Activated naive CD8-positive, alpha-beta T cell (primary cell): ENCODE data around the gene ATXN7L1.

Experiments
- H3K27ac Mint-ChIP-seq: one replicate; pipeline ENCODE4 v1.8.0; 2021; ENCODE audit warnings: mixed read lengths
- H3K27me3 Mint-ChIP-seq: one replicate; pipeline ENCODE4 v1.8.0; 2021; ENCODE audit warnings: mixed read lengths
- H3K36me3 Mint-ChIP-seq: one replicate; pipeline ENCODE4 v1.8.0; 2021; ENCODE audit warnings: mixed read lengths
- H3K4me1 Mint-ChIP-seq: one replicate; pipeline ENCODE4 v1.8.0; 2021; ENCODE audit warnings: low read depth, mixed read lengths
- H3K4me3 Mint-ChIP-seq: one replicate; pipeline ENCODE4 v1.8.0; 2021; ENCODE audit warnings: mild to moderate bottlenecking, mixed read lengths
- H3K9me3 Mint-ChIP-seq: one replicate; pipeline ENCODE4 v1.8.0; 2021; ENCODE audit warnings: low read depth, mixed read lengths

The ATXN7L1 gene

DNA sequence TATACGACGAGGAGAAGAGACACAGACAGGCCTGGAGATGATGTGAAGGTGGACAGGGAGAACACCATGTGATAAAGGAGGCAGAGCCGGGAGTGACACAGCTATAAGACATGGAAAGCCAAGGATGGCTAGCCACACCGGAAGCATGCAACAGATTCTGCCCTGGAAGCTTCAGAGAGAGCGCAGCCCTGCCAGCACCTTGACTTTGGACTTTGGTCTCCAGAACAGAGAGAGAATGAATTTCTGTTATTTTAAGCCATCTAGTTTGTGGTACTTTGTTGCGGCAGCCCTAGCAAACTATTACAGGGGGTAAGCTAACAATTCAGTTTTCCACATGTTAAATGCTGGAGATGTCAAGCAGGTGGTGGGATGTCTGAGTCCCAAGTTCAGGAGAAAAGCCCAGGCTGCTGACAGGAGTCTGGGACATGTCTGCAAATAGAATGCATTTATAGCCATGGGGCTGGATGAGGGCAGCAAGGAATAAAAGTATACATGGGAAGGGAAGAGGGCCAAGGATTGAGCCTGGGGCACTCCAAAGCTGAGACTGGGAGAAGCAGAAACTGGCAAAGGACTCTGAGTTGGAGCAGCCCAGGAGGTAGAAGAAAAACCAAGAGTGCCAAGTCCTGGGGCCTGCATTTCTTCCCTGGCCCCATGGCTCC, 65.1 kb downstream of the ATXN7L1 start:
- peaks cover 9% of the 10 kb centered on the region for H3K36me3 Mint-ChIP-seq
- H3K9me3 Mint-ChIP-seq: no peaks in the 10 kb centered on the region
- peaks cover 48% of the 10 kb centered on the region for H3K4me1 Mint-ChIP-seq
- H3K27ac Mint-ChIP-seq: peak overlapping the region; percentile 81
- no peaks in the 10 kb centered on the region for H3K27me3 Mint-ChIP-seq
- no peak overlapping the region for H3K4me3 Mint-ChIP-seq

- Mint-ChIP-seq H3K36me3 (peaks cover 9% of the 10 kb centered on the region), H3K9me3 (no peaks in the 10 kb centered on the region), H3K4me1 (peaks cover 56% of the 10 kb centered on the region), H3K4me3 (no peak overlapping the region), H3K27me3 (no peaks in the 10 kb centered on the region), H3K27ac (peak overlapping the region; percentile 81)
Observed at GRCh38 chr7:105810556-105810955, 65.8 kb downstream of the ATXN7L1 start.

DNA sequence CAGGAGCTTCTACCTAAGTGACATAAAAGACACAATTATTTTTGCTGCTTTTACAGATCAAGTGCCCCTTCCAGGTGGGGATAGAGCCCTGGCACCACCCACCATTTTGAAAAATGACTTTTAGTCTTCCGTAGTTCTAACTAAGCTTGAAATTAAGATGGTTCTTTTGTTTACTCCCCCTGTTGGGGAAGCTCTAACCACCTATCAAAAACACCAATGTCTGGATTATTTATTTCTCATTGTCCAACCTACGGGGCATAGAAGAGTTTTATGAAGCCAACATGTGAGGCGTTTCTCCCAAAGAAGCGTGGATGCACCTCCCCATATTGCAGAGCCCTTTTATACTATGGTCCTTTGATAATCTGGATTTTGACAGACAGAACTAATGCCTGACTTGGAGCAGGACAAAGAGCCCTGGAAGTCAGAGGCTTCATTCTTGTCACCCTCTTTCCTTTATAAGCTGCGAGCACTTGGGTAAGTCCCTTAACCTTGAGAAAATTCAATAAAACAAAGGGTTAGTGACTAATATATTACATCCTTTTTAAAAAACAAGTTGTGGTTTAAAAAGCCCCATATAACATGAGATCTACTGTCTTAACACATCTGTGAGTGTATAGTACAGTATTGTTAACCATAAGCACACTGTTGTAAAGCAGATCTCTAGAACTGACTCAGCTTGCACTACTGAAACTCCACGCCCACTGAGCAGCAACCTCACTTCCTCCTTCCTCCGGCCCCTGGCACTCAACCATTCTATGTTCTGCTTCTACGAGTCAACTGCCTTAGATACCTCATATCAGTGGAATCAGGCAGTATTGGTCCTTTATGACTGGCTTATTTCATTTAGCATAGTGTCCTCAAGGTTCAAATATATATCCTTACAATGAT, 67.5 kb downstream of the ATXN7L1 start:
- Mint-ChIP-seq H3K27me3 (no peaks in the 10 kb centered on the region), H3K36me3 (peaks cover 9% of the 10 kb centered on the region), H3K27ac (peak overlapping the region; percentile 89), H3K4me1 (peaks cover 63% of the 10 kb centered on the region), H3K9me3 (no peaks in the 10 kb centered on the region), H3K4me3 (peak overlapping the region; percentile 78)

GRCh38 chr7:105808209-105808608, 68.2 kb downstream of the ATXN7L1 start:
- Mint-ChIP-seq H3K27ac (peak overlapping the region; percentile 89), H3K27me3 (no peaks in the 10 kb centered on the region), H3K36me3 (peaks cover 7% of the 10 kb centered on the region), H3K4me3 (peak overlapping the region; percentile 78), H3K9me3 (no peaks in the 10 kb centered on the region), H3K4me1 (peaks cover 63% of the 10 kb centered on the region)

DNA sequence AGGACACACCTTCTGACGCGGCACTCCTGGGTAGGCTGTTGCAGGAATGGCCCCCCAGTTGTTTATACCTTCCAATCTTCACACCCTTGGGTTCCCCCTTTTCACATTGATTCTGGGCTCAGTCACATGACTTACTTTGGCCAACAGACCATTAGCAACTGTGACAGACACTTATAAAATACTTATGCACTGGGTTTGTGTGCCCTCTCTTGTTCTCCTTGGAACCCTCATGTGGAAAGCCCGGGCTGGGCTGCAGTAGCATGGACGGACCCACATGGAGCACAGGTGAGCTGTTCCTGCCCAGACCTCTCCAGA, 69.0 kb downstream of the ATXN7L1 start:
- H3K4me3 Mint-ChIP-seq: peak overlapping the region; percentile 17

DNA sequence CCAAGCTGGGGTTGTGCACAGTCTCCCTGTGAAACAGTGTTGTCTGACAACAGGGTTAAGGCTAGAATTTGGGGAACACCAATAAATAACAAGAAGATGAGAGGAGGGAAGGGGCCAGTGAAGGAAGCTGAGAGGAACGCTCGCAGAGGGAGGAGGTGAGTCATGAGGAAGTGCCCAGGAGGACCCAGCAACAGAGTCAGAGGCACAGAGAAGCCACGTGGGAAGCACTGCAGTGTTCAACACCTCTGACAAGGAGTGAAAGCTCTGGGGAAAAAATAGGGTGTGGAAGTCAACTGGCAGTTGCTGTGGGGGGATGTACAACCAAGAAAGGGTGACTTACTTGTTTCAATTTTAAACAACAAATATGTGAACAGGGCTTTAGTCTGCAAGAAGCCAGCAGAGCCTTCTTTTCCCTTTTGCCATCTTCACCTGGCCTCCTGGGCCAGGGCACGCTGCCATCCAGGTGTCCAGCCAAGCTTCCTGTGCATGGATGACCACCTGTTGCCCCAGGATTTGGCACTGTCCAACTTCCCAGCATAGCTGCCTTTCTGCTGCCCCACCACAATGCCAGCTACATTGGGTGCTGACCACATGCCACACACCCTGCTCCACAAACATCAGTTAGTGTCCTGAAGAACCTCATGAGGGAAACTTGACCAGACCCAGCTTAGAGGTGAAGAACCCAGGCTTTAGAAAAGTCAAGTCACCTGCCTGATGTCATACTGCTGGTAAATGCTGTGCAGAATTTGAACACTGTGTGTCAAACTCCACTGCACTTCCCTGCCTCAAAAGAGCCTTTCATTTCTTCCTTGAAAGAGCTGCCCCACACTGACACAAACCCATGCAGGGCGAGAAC, 69.6 kb downstream of the ATXN7L1 start:
- Mint-ChIP-seq H3K27me3 (no peaks in the 10 kb centered on the region), H3K27ac (peak overlapping the region; percentile 81), H3K4me3 (peak overlapping the region; percentile 71), H3K4me1 (peaks cover 63% of the 10 kb centered on the region), H3K36me3 (peaks cover 5% of the 10 kb centered on the region), H3K9me3 (no peaks in the 10 kb centered on the region)

More for the DNA sequence above, 69.0 kb downstream of the ATXN7L1 start:
- no peaks in the 10 kb centered on the region for H3K9me3 Mint-ChIP-seq
- peaks cover 5% of the 10 kb centered on the region for H3K36me3 Mint-ChIP-seq
- H3K27ac Mint-ChIP-seq: peak overlapping the region; percentile 81
- no peaks in the 10 kb centered on the region for H3K27me3 Mint-ChIP-seq
- peaks cover 63% of the 10 kb centered on the region for H3K4me1 Mint-ChIP-seq

GRCh38 chr7:105805447-105806019, 70.9 kb downstream of the ATXN7L1 start:
- Mint-ChIP-seq H3K4me1 (peaks cover 68% of the 10 kb centered on the region), H3K27me3 (no peaks in the 10 kb centered on the region), H3K36me3 (peaks cover 2% of the 10 kb centered on the region), H3K27ac (peak overlapping the region; percentile 66), H3K4me3 (peak overlapping the region; percentile 27), H3K9me3 (no peaks in the 10 kb centered on the region)

DNA sequence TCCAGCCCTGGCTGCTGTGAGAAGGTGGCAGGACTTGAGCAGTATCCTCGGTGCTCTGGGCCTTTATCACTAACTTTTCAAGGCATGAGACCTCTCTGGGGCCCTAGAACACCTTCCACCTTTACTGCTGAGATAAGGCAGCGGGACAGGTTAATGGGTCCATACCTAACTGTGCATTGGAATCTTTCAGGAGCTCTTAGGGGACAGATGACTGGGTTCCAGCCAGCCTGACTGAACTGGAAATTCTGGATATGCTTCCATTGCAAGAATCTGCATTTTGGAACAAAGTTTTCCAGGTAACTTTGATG, 73.0 kb downstream of the ATXN7L1 start:
- Mint-ChIP-seq H3K4me3 (no peak overlapping the region), H3K9me3 (no peaks in the 10 kb centered on the region), H3K36me3 (peaks cover 2% of the 10 kb centered on the region), H3K27ac (no peak overlapping the region), H3K4me1 (peaks cover 58% of the 10 kb centered on the region), H3K27me3 (no peaks in the 10 kb centered on the region)

DNA sequence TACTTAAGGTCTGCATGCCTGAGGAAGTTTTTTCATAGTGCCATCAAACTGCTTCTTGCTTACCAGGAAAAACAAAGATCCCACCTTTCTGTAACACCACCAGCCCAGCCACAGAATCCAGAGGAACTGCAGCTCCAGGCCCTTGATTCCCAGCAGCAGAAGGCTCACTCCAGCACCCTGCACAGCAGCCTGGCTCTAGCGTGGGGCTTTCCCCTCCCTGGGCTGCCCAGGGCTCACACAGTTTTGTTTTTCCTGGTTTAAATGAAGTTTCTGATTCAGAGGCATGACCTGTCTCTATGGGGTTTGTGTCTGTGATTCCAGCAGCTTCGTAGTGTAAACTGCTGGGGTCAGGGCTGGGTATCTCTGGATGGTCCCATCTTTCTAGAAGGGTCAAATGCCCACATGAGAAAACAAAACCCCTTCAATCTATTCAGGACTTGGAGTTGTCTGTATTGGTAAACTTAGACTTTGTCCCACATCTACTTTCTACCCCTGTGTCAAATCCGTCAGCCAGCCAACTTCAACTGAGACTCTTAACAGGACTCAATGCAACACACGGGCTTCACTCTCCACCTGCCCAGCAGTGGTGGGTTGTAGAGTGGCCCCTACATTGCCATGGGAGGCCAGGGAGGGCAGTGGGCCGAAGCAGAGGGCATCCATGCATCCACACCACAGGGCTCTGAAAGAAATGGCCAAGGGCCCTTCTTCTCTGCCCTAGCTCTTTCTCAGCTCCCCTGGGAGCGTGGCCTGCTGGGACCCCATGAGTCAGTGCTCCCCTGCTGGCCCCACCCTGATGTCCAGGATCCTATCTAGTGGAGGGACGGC, 73.6 kb downstream of the ATXN7L1 start:
- Mint-ChIP-seq H3K27me3 (no peaks in the 10 kb centered on the region), H3K4me3 (no peak overlapping the region), H3K9me3 (no peaks in the 10 kb centered on the region), H3K36me3 (peaks cover 2% of the 10 kb centered on the region), H3K4me1 (peaks cover 54% of the 10 kb centered on the region), H3K27ac (no peak overlapping the region)

DNA sequence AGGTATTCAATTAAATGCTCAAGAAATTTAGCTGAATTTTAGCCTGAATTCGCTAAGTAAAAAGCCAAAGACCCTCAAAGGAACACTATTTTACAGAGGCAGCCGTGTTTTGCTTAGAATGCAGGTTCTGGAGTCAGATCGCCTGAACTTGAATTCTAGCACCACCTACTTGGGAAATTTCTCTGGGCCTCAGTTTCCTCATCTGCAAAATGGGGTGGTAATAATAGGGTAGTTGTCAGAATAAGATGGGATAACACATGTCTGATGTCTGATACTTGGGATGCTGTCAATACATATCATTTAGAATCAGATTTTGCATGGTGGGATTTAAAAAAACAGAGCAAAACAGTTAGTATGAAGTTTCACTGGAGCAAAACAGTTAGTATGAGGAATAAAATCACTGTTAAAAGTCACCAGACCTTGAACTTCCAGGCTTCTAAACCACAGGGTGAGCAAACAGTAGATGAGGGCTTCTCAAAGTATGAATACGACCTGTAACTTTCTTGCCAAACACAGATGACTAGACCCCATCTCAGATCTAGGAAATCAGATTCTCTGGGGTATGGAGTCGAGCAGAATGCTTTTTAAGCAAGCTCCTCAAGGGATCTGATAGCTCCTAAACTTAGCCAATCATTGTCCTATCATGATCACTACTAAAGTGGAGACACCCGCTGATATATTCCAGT, 75.4 kb downstream of the ATXN7L1 start:
- H3K4me3 Mint-ChIP-seq: no peak overlapping the region
- no peak overlapping the region for H3K27ac Mint-ChIP-seq
- H3K9me3 Mint-ChIP-seq: no peaks in the 10 kb centered on the region
- peaks cover 43% of the 10 kb centered on the region for H3K4me1 Mint-ChIP-seq
- peaks cover 2% of the 10 kb centered on the region for H3K36me3 Mint-ChIP-seq
- no peaks in the 10 kb centered on the region for H3K27me3 Mint-ChIP-seq

DNA sequence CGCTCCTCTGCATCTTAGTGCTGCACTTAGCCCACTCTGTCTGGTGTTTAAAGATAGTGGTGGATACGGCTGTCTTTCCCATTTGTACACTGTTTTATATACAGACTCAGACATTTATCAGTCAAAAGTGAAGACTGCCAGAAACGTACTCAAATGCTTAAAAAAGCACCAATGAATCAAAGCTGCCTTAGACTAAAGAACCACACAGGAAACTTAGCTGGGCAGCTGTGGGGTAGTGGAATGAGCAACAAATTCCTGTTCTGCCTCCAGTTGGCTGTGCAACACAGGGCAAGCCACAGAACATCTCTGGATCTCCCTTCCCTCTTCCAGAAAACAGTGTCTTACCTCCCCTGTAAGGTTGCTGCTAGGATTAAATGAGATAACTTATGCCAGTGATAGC, 76.0 kb downstream of the ATXN7L1 start:
- Mint-ChIP-seq H3K27ac (peak overlapping the region; percentile 64), H3K36me3 (peaks cover 2% of the 10 kb centered on the region), H3K4me1 (peaks cover 37% of the 10 kb centered on the region), H3K27me3 (no peaks in the 10 kb centered on the region), H3K9me3 (no peaks in the 10 kb centered on the region), H3K4me3 (no peak overlapping the region)

GRCh38 chr7:105799677-105800076, 76.7 kb downstream of the ATXN7L1 start:
- Mint-ChIP-seq H3K4me3 (no peak overlapping the region), H3K4me1 (peaks cover 31% of the 10 kb centered on the region), H3K9me3 (no peaks in the 10 kb centered on the region), H3K36me3 (peaks cover 8% of the 10 kb centered on the region), H3K27ac (no peak overlapping the region), H3K27me3 (no peaks in the 10 kb centered on the region)

GRCh38 chr7:105799006-105799405, 77.4 kb downstream of the ATXN7L1 start:
- H3K4me1 Mint-ChIP-seq: peaks cover 31% of the 10 kb centered on the region
- H3K9me3 Mint-ChIP-seq: no peaks in the 10 kb centered on the region
- no peak overlapping the region for H3K27ac Mint-ChIP-seq
- H3K27me3 Mint-ChIP-seq: no peaks in the 10 kb centered on the region
- peaks cover 8% of the 10 kb centered on the region for H3K36me3 Mint-ChIP-seq
- H3K4me3 Mint-ChIP-seq: no peak overlapping the region

DNA sequence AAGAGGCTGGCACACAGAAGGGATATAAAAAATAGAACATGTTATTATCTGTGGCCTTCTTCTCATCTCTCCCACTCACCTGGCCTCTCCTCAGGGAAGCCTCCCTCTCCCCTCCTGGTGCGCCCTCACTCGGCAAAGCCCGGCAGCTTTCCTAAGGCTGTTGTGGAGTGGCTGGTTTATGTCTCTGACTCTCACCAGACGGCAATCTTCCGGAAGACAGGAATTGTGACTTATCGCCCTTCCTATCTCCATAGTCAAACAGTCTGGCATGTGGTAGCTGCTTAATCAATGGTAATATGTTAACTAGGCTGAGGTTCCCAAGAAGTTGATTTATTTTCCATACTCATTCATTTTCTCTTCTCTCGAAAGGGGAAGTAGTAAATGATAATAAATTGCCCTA, 78.7 kb downstream of the ATXN7L1 start:
- Mint-ChIP-seq H3K36me3 (peaks cover 8% of the 10 kb centered on the region), H3K27me3 (no peaks in the 10 kb centered on the region), H3K27ac (no peak overlapping the region), H3K4me1 (peaks cover 32% of the 10 kb centered on the region), H3K9me3 (no peaks in the 10 kb centered on the region), H3K4me3 (no peak overlapping the region)
